Measurements from ENCODE around the gene TMEM161A.

GRCh38 chr19:19077103-19077502 is 61.2 kb downstream of the TMEM161A start:
- no peak for TF ChIP-seq POLR2AphosphoS5 (IDR thresholded peaks at IDR 0.05)
- no peak for TF ChIP-seq CTCF (IDR thresholded peaks at IDR 0.05)
